ENCODE measurements around the gene MRPS27. TPM values are rescaled to one million over a fixed set of nuclear protein-coding genes. Genes with fewer than 3 reads are reported as not detected.

The MRPS27 gene
- total and polyA plus RNA-seq, 9 of the 15 experiments (the other 6 are each of a cell fraction or from before 2014, with no cell fraction given), result 73.6 to 144 (median 106) TPM

DNA sequence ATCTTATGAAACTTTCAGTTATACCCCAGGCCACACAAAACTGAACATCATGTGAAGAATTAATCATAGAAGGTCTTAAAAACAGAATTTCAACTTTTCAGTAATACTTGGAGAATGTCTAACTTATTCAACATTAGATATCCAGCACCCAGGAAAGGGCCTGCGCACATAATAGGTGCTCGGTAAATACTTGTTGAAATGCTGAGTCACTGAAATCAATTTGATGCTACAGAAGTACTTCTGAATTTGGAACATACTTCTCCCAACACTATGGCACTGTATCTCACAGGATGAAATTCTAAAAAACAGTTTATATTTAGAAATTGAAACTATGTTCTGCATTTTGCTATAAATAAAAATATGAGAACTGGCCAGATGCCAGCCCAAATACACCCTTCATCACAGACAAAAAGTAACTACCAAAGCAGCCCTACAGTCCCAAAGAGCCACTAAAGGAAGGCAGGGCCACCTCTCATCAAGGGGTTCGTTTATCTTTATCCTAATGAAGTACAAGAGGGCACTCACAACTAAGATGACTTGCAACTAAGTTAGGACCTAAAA is 26.5 kb downstream of the MRPS27 start:
- Histone ChIP-seq H3K36me3 (ENCODE audit: control insufficient read depth, insufficient read depth, low read length) (peaks cover 79% of the 10 kb centered on the region), H3K4me1 (replicated peaks in 1 of 2; ENCODE audit: control insufficient read depth in 2 of 2, insufficient read depth in 2 of 2, low read length in 2 of 2) (peaks cover 0 to 3% of the 10 kb centered on the region in 2 experiments; a peak in 1 of 5 replicates), H4K20me1 (replicated peaks; ENCODE audit: control insufficient read depth, insufficient read depth, low read length) (no peaks in the 10 kb centered on the region), H3K9me3 (replicated peaks; ENCODE audit: control insufficient read depth, insufficient read depth, low read depth, low read length) (no peaks in the 10 kb centered on the region), H3K79me2 (ENCODE audit: control insufficient read depth, insufficient read depth, low read length) (peaks cover 11% of the 10 kb centered on the region), H3K4me2 (ENCODE audit: insufficient read depth, low read length) (no peak overlapping the region), H3K27me3 (ENCODE audit: control insufficient read depth in 2 of 2, insufficient read depth in 2 of 2, low read length in 2 of 2) (no peaks in the 10 kb centered on the region), H3K9me1 (ENCODE audit: control insufficient read depth, insufficient read depth, low read length) (no peaks in the 10 kb centered on the region), H3K4me3 (no peak overlapping the region), H3K27ac (ENCODE audit: extremely low read depth, low read depth, low read length) (no peak overlapping the region), H2AFZ (ENCODE audit: low read depth, low read length) (no peak overlapping the region), H3K9ac (ENCODE audit: insufficient read depth in 1 of 2, low read depth in 2 of 2, low read length in 2 of 2) (no peak overlapping the region)
- ChIA-PET POLR2A (interaction anchor here (0.6 to 2.3 kb wide), 3 partner anchors 9 to 577 kb away, joined by 4 to 17 read pairs (median 8); no protein-coding TSS in a partner anchor), CTCF (ENCODE audit: low intra/inter-chr PET ratio) (no interaction called here)
- in situ Hi-C loops (cut with MboI), result no loop called here
- ATAC-seq (no peak), DNase-seq (ENCODE audit: extremely low read depth in 1 of 4, low spot score in 3 of 4) (no peak), FAIRE-seq (no peak)
- intact Hi-C loops (cut with micrococcal nuclease), result no loop called here
- 75% methylated on average over 3 of the region's 3 CpGs for WGBS (ENCODE audit: insufficient coverage, low coverage, missing lambda C conversion rate)
- no TSS peak for BruUV-seq (replicated peaks)
- TF ChIP-seq CC2D1A (IDR thresholded peaks at IDR 0.05), result no peak
- TF ChIP-seq ZBTB17 (CRISPR knock-in tag; IDR thresholded peaks at IDR 0.05), result no peak
- TF ChIP-seq U2AF2 (optimal IDR thresholded peaks at IDR 0.05; ENCODE audit: low read depth, low read length), result no peak
- TF ChIP-seq, protein P1, sequence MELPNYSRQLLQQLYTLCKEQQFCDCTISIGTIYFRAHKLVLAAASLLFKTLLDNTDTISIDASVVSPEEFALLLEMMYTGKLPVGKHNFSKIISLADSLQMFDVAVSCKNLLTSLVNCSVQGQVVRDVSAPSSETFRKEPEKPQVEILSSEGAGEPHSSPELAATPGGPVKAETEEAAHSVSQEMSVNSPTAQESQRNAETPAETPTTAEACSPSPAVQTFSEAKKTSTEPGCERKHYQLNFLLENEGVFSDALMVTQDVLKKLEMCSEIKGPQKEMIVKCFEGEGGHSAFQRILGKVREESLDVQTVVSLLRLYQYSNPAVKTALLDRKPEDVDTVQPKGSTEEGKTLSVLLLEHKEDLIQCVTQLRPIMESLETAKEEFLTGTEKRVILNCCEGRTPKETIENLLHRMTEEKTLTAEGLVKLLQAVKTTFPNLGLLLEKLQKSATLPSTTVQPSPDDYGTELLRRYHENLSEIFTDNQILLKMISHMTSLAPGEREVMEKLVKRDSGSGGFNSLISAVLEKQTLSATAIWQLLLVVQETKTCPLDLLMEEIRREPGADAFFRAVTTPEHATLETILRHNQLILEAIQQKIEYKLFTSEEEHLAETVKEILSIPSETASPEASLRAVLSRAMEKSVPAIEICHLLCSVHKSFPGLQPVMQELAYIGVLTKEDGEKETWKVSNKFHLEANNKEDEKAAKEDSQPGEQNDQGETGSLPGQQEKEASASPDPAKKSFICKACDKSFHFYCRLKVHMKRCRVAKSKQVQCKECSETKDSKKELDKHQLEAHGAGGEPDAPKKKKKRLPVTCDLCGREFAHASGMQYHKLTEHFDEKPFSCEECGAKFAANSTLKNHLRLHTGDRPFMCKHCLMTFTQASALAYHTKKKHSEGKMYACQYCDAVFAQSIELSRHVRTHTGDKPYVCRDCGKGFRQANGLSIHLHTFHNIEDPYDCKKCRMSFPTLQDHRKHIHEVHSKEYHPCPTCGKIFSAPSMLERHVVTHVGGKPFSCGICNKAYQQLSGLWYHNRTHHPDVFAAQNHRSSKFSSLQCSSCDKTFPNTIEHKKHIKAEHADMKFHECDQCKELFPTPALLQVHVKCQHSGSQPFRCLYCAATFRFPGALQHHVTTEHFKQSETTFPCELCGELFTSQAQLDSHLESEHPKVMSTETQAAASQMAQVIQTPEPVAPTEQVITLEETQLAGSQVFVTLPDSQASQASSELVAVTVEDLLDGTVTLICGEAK (IDR thresholded peaks at IDR 0.05), result no peak
- TF ChIP-seq, protein P1 (CRISPR knock-in tag; IDR thresholded peaks at IDR 0.05), result no peak
- peak; percentile 12; the same call in 1 of the 2 replicates for TF ChIP-seq MAFK (IDR thresholded peaks at IDR 0.05; ENCODE audit: low read length)
- TF ChIP-seq, protein P2, sequence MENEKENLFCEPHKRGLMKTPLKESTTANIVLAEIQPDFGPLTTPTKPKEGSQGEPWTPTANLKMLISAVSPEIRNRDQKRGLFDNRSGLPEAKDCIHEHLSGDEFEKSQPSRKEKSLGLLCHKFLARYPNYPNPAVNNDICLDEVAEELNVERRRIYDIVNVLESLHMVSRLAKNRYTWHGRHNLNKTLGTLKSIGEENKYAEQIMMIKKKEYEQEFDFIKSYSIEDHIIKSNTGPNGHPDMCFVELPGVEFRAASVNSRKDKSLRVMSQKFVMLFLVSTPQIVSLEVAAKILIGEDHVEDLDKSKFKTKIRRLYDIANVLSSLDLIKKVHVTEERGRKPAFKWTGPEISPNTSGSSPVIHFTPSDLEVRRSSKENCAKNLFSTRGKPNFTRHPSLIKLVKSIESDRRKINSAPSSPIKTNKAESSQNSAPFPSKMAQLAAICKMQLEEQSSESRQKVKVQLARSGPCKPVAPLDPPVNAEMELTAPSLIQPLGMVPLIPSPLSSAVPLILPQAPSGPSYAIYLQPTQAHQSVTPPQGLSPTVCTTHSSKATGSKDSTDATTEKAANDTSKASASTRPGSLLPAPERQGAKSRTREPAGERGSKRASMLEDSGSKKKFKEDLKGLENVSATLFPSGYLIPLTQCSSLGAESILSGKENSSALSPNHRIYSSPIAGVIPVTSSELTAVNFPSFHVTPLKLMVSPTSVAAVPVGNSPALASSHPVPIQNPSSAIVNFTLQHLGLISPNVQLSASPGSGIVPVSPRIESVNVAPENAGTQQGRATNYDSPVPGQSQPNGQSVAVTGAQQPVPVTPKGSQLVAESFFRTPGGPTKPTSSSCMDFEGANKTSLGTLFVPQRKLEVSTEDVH (IDR thresholded peaks at IDR 0.05; ENCODE audit: low read depth, partially characterized antibody), result no peak
- TF ChIP-seq PCBP2 (IDR thresholded peaks at IDR 0.05; ENCODE audit: low read depth, low read length, poor library complexity, severe bottlenecking), result no peak
- TF ChIP-seq ZNF695 (CRISPR knock-in tag; IDR thresholded peaks at IDR 0.05), result no peak
- no peak for TF ChIP-seq CHD2 (IDR thresholded peaks at IDR 0.05; ENCODE audit: low read depth, low read length)
- TF ChIP-seq BDP1 (IDR thresholded peaks at IDR 0.05; ENCODE audit: insufficient read depth, insufficient read length), result no peak
